Naive B cell (primary cell): ENCODE data around the gene MXRA7. TPM values are rescaled to one million over a fixed set of nuclear protein-coding genes. Genes with fewer than 3 reads are reported as not detected.

ENCODE experiments used
- ATAC-seq, 2 donors: fragments of 150-1000 bp; cut with Tn5 transposase; 2 replicates each; pipeline ENCODE4 v1.10.0; 2021; ENCODE audit warnings: low read depth in 2 of 2, mild to moderate bottlenecking in 2 of 2, moderate library complexity in 2 of 2
- DNase-seq: peaks from one replicate; pipeline ENCODE4 v3.0.0; 2022
- H3K27ac Mint-ChIP-seq, 6 donors: one replicate each; pipeline ENCODE4 v1.8.0; 2020 to 2022; ENCODE audit warnings: mild to moderate bottlenecking in 6 of 6, mixed read lengths in 6 of 6, moderate library complexity in 5 of 6, inconsistent platforms in 2 of 6
- H3K27me3 Mint-ChIP-seq, 3 donors: one replicate each; pipeline ENCODE4 v1.8.0; 2021 to 2022; ENCODE audit warnings: mixed read lengths in 3 of 3, mild to moderate bottlenecking in 1 of 3
- H3K36me3 Mint-ChIP-seq, 2 donors: one replicate each; pipeline ENCODE4 v1.8.0; 2020 to 2022; ENCODE audit warnings: mixed read lengths in 2 of 2, inconsistent platforms in 1 of 2, mild to moderate bottlenecking in 1 of 2
- H3K4me1 Mint-ChIP-seq, 3 donors: one replicate each; pipeline ENCODE4 v1.8.0; 2020 to 2022; ENCODE audit warnings: mixed read lengths in 3 of 3, inconsistent platforms in 1 of 3, mild to moderate bottlenecking in 1 of 3, moderate library complexity in 1 of 3
- H3K4me3 Mint-ChIP-seq, 8 donors: one replicate each; pipeline ENCODE4 v1.8.0; 2020 to 2022; ENCODE audit warnings: mild to moderate bottlenecking in 8 of 8, mixed read lengths in 8 of 8, moderate library complexity in 8 of 8, inconsistent platforms in 2 of 8
- H3K9me3 Mint-ChIP-seq, 7 donors: one replicate each; pipeline ENCODE4 v1.8.0; 2020 to 2022; ENCODE audit warnings: mixed read lengths in 7 of 7, mild to moderate bottlenecking in 5 of 7, inconsistent platforms in 2 of 7, moderate library complexity in 1 of 7
- polyA plus RNA-seq, 6 donors: library from polyadenylated mRNA; unstranded; fragments of 300-500 nt; fragmentation: Illumina TruSeq; gene quantifications; one replicate each; pipeline ENCODE4 v1.2.3, GENCODE V29; 2021; ENCODE audit warnings: low read depth in 6 of 6

MXRA7 gene
- polyA plus RNA-seq, 6 donors from 2014 or later: 1.8 to 7.7 (median 3.5) TPM

GRCh38 chr17:76630151-76630550 is 80.6 kb downstream of the MXRA7 start:
- ATAC-seq: no peak
- Mint-ChIP-seq H3K4me1 (no peaks in the 10 kb centered on the region), H3K4me3 (no peak overlapping the region), H3K9me3 (no peaks in the 10 kb centered on the region), H3K36me3 (no peaks in the 10 kb centered on the region), H3K27ac (no peak overlapping the region), H3K27me3 (peaks cover 4 to 19% (median 16%) of the 10 kb centered on the region in 3 donors)
- no peak for DNase-seq

Other genes with a start within 250 kb of the MXRA7 start
- 1 to 10 TPM in 1 of 6 donors, under 1 TPM in 2, not detected in 3; 0.24 to 1.2 (median 0.43) TPM for gene AANAT, start 243.4 kb downstream of the MXRA7 start, polyA plus RNA-seq
- 100 to 1,000 TPM in 1 of 6 donors, 10 to 100 TPM in 5; 44.0 to 148 (median 51.7) TPM for gene RHBDF2, start 209.5 kb downstream of the MXRA7 start, polyA plus RNA-seq
- gene CYGB, start 173.3 kb downstream of the MXRA7 start, polyA plus RNA-seq: 1 to 10 TPM in 2 of 6 donors, under 1 TPM in 4; 0.21 to 2.4 (median 0.79) TPM
- 10 to 100 TPM; 21.6 to 54.4 (median 34.3) TPM for gene PRCD, start 170.9 kb downstream of the MXRA7 start, polyA plus RNA-seq
- 1 to 10 TPM in 1 of 6 donors, under 1 TPM in 4, not detected in 1; 0.22 to 1.0 (median 0.48) TPM for gene ST6GALNAC2, start 125.1 kb downstream of the MXRA7 start, polyA plus RNA-seq
- gene ST6GALNAC1, start 67.2 kb downstream of the MXRA7 start, polyA plus RNA-seq: not detected
- gene JMJD6, start 15.6 kb upstream of the MXRA7 start, polyA plus RNA-seq: 10 to 100 TPM; 17.4 to 38.2 (median 20.0) TPM
- 100 to 1,000 TPM; 119 to 177 (median 143) TPM for gene METTL23, start 15.9 kb upstream of the MXRA7 start, polyA plus RNA-seq
- gene SRSF2, start 26.4 kb upstream of the MXRA7 start, polyA plus RNA-seq: 100 to 1,000 TPM in 4 of 6 donors, 10 to 100 TPM in 2; 70.5 to 144 (median 112) TPM
- 10 to 100 TPM; 18.3 to 39.2 (median 23.2) TPM for gene MFSD11, start 27.2 kb upstream of the MXRA7 start, polyA plus RNA-seq
- gene MGAT5B, start 157.4 kb upstream of the MXRA7 start, polyA plus RNA-seq: not detected